Retinal pigment epithelial cell (primary cell): Measurements from ENCODE around the gene AKAP6.

Source experiments
- DNase-seq: peaks from one replicate; pipeline ENCODE4 v3.0.0-alpha.2; 2010; ENCODE audit warnings: low read depth
- H3K4me3 ChIP-seq: 2 replicates; pipeline ENCODE4 v1.5.1; 2011; ENCODE audit warnings: mild to moderate bottlenecking, low read length, control low read depth, moderate library complexity
- CTCF ChIP-seq: conservative IDR thresholded peaks from 2 replicates; pipeline ENCODE4 v1.5.1; 2011; ENCODE audit warnings: low read depth, low read length, control low read depth, inconsistent platforms

AKAP6 gene

GRCh38 chr14:32762886-32763285 is 433.8 kb downstream of the AKAP6 start:
- DNase-seq = no peak
- no peak for TF ChIP-seq CTCF
- no peak overlapping the region for H3K4me3 ChIP-seq

- H3K4me3 ChIP-seq = no peak overlapping the region
- DNase-seq = no peak
- TF ChIP-seq CTCF = no peak
Measured at GRCh38 chr14:32763673-32764072, 434.6 kb downstream of the AKAP6 start.

GRCh38 chr14:32764131-32764530 is 435.0 kb downstream of the AKAP6 start:
- TF ChIP-seq CTCF = no peak
- no peak for DNase-seq
- no peak overlapping the region for H3K4me3 ChIP-seq

- TF ChIP-seq CTCF = no peak
- no peak for DNase-seq
- no peak overlapping the region for H3K4me3 ChIP-seq
Measured at GRCh38 chr14:32770422-32770821, 441.3 kb downstream of the AKAP6 start.

- DNase-seq = no peak
- TF ChIP-seq CTCF = no peak
- no peak overlapping the region for H3K4me3 ChIP-seq
Measured at GRCh38 chr14:32774214-32774613, 445.1 kb downstream of the AKAP6 start.

- TF ChIP-seq CTCF = no peak
- H3K4me3 ChIP-seq = no peak overlapping the region
- DNase-seq = no peak
Measured at GRCh38 chr14:32779840-32780239, 450.7 kb downstream of the AKAP6 start.

- no peak for TF ChIP-seq CTCF
- H3K4me3 ChIP-seq = no peak overlapping the region
- no peak for DNase-seq
Measured at GRCh38 chr14:32784405-32784804, 455.3 kb downstream of the AKAP6 start.
